Measurements from ENCODE around the gene CACNA1H. TPM values are rescaled to one million over a fixed set of nuclear protein-coding genes. Genes with fewer than 3 reads are reported as not detected.
"Not testable (repeated sequence)": the region's sequence is repeated elsewhere in the genome, so short reads cannot be mapped to it uniquely, and the experiment has no call there.

Gene CACNA1H
- total RNA-seq, 4 donors from 2014 or later: 225 to 361 (median 259) TPM

DNA sequence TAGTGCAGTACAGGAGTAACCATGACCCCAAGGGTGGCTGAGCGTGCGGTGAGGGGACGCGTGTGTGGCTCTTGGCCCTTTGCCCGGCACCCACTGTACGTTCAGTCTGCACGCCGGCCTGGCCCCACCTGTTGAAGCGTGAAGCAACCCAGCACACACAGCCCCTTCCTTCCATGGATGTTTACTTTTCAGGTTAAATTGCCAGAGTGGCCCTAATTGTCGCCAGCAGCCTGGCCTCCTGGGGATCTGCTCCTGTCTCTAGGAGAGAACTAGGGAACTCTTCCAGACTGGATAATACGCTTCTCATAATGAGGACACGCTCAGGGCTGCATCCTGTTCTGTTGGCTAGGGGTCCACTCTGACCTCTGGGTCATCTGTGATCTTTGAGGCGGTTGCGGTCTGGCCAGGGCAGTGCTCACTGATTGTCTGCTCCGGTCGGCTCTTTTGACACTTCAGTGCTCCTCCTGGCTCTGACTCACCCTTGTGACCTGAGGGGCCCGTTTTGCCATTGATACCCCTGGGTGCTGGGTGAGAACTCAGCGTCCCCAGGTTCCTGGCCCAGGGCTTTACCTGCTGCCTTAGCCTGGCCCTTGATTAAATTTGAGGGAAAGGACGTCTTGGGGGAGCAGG is 44.4 kb downstream of the CACNA1H start:
- no peak for DNase-seq (ENCODE audit: extremely low spot score)
- peak overlapping the region in 3 of 4 donors; percentile 77 to 88 (median 85) for H3K27ac ChIP-seq (replicated peaks in 1 of 4)
- intact Hi-C loops (cut with DNase I): no loop called here
- WGBS: 56% methylated on average over 13 of the region's 19 CpGs
- no peaks in the 10 kb centered on the region for H3K9me3 ChIP-seq
- TF ChIP-seq, protein P1, sequence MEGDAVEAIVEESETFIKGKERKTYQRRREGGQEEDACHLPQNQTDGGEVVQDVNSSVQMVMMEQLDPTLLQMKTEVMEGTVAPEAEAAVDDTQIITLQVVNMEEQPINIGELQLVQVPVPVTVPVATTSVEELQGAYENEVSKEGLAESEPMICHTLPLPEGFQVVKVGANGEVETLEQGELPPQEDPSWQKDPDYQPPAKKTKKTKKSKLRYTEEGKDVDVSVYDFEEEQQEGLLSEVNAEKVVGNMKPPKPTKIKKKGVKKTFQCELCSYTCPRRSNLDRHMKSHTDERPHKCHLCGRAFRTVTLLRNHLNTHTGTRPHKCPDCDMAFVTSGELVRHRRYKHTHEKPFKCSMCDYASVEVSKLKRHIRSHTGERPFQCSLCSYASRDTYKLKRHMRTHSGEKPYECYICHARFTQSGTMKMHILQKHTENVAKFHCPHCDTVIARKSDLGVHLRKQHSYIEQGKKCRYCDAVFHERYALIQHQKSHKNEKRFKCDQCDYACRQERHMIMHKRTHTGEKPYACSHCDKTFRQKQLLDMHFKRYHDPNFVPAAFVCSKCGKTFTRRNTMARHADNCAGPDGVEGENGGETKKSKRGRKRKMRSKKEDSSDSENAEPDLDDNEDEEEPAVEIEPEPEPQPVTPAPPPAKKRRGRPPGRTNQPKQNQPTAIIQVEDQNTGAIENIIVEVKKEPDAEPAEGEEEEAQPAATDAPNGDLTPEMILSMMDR (IDR thresholded peaks at IDR 0.05): no peak
- TF ChIP-seq POLR2AphosphoS5 (IDR thresholded peaks at IDR 0.05): no peak
- TF ChIP-seq EP300 (IDR thresholded peaks at IDR 0.05): no peak
- no peak for TF ChIP-seq POLR2A (IDR thresholded peaks at IDR 0.05; ENCODE audit: low read depth)
- H3K4me1 ChIP-seq: peaks cover 0 to 48% (median 39%) of the 10 kb centered on the region in 4 donors
- H3K27me3 ChIP-seq: peaks cover 0 to 3% (median 0%) of the 10 kb centered on the region in 4 donors
- peaks cover 0 to 50% (median 36%) of the 10 kb centered on the region in 4 donors for H3K36me3 ChIP-seq
- H3K4me3 ChIP-seq: no peak overlapping the region

GRCh38 chr16:1198194-1198593 is 45.3 kb downstream of the CACNA1H start:
- no peaks in the 10 kb centered on the region for H3K9me3 ChIP-seq
- no peak for TF ChIP-seq EP300 (IDR thresholded peaks at IDR 0.05)
- no peak for TF ChIP-seq POLR2A (IDR thresholded peaks at IDR 0.05; ENCODE audit: low read depth)
- TF ChIP-seq, protein P1 (IDR thresholded peaks at IDR 0.05): no peak
- TF ChIP-seq POLR2AphosphoS5 (IDR thresholded peaks at IDR 0.05): no peak
- DNase-seq (ENCODE audit: extremely low spot score): no peak
- 87% methylated on average over 8 of the region's 18 CpGs for WGBS
- intact Hi-C loops (cut with DNase I): no loop called here
- peaks cover 0 to 40% (median 31%) of the 10 kb centered on the region in 4 donors for H3K4me1 ChIP-seq
- peaks cover 0 to 58% (median 45%) of the 10 kb centered on the region in 4 donors for H3K36me3 ChIP-seq
- peaks cover 0 to 3% (median 0%) of the 10 kb centered on the region in 4 donors for H3K27me3 ChIP-seq
- peak overlapping the region in 2 of 4 donors; percentile 26 to 88 for H3K27ac ChIP-seq (replicated peaks in 1 of 4)
- no peak overlapping the region for H3K4me3 ChIP-seq

DNA sequence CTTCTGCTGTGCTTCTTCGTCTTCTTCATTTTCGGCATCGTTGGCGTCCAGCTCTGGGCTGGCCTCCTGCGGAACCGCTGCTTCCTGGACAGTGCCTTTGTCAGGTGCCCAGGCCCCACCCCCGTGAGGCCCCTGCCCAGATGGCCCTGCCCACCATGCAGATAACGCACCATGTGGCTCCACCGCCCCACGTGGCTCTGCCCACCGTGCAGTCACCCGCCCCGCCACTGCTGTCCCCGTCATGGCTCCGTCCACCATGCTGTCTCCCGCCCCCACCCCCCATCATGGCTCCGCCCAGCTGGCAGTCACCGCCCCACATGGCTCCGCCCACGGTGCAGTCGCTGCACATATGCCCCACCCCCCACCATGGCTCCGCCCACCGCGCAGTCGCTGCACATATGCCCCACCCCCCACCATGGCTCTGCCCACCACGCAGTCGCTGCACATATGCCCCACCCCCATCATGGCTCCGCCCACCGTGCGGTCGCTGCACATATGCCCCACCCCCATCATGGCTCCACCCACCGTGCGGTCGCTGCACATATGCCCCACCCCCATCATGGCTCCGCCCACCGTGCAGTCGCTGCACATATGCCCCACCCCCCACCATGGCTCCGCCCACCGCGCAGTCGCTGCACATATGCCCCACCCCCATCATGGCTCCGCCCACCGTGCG is 45.9 kb downstream of the CACNA1H start:
- H3K9me3 ChIP-seq; intact Hi-C loops (cut with DNase I); H3K4me3 ChIP-seq; DNase-seq (ENCODE audit: extremely low spot score); H3K27me3 ChIP-seq: not testable (repeated sequence)
- peaks cover 0 to 64% (median 49%) of the 10 kb centered on the region in 4 donors for H3K36me3 ChIP-seq
- 90% methylated on average over 20 of the region's 44 CpGs for WGBS
- peaks cover 0 to 33% (median 25%) of the 10 kb centered on the region in 4 donors for H3K4me1 ChIP-seq
- peak overlapping the region in 2 of 4 donors; percentile 22 to 26 for H3K27ac ChIP-seq (replicated peaks in 1 of 4)

DNA sequence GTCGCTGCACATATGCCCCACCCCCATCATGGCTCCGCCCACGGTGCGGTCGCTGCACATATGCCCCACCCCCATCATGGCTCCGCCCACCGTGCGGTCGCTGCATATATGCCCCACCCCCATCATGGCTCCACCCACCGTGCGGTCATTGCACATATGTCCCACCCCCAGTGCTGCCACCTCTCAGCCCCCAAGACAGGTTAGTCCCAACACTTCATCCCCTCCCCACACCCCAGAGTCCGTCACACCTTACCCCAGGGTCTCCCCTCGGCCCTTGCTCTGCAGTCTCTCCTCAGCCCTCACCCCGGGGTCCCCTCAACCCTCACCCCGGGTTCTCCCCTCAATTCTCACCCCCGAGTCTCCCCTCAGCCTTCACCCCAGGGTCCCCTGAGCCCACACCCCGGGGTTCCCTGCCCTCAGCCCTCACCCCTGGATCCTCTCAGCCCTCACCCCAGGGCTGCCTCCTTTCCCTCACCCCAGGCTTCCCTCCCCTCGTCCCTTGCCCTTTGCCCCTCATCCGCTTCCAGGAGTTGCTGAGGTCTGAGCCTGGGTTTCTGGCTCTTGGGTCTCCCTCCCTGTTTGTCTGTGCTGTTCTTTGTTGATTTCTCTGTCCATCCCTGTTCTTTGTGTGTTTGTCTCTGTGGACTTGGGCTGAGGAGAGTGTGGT is 46.6 kb downstream of the CACNA1H start:
- TF ChIP-seq POLR2AphosphoS5 (IDR thresholded peaks at IDR 0.05) (no peak), POLR2A (IDR thresholded peaks at IDR 0.05; ENCODE audit: low read depth) (no peak), EP300 (IDR thresholded peaks at IDR 0.05) (no peak)
- TF ChIP-seq, protein P1 (IDR thresholded peaks at IDR 0.05): no peak
- H3K27me3 ChIP-seq: peaks cover 0 to 3% (median 0%) of the 10 kb centered on the region in 4 donors
- H3K9me3 ChIP-seq: no peaks in the 10 kb centered on the region
- 79% methylated on average over 13 of the region's 19 CpGs for WGBS
- no peak overlapping the region for H3K4me3 ChIP-seq
- H3K4me1 ChIP-seq: peaks cover 0 to 27% (median 18%) of the 10 kb centered on the region in 4 donors
- H3K27ac ChIP-seq (replicated peaks in 1 of 4): peak overlapping the region in 1 of 4 donors; percentile 23
- no peak for DNase-seq (ENCODE audit: extremely low spot score)
- peaks cover 0 to 71% (median 56%) of the 10 kb centered on the region in 4 donors for H3K36me3 ChIP-seq
- intact Hi-C loops (cut with DNase I): no loop called here
